ENCODE results near the gene PEAR1.

GRCh38 chr1:156905176-156905575 is 11.7 kb downstream of the PEAR1 start:
- TF ChIP-seq CTCF (IDR thresholded peaks at IDR 0.05; ENCODE audit: insufficient read depth, low read length, poor library complexity, severe bottlenecking), result no peak
- TF ChIP-seq EZH2phosphoT487 (conservative IDR thresholded peaks at IDR 0.05; ENCODE audit: low read length), result no peak

All from SU-DHL-6 (cell line).